HTERT RPE-1 (cell line): ENCODE data around the gene HIF1A.

Experiments used
- in situ Hi-C: fragments of 300-500 bp; cut with MboI; formaldehyde crosslinking; loops from 4 replicates; pipeline ENCODE4 v1.14.3; 2020; ENCODE audit warnings: low sequenced_read_pairs

The HIF1A gene

GRCh38 chr14:61672796-61673195 lies 22.5 kb upstream of the HIF1A start:
- in situ Hi-C loops: no loop called here

GRCh38 chr14:61673305-61673704 lies 22.0 kb upstream of the HIF1A start:
- in situ Hi-C loops: no loop called here

- in situ Hi-C loops: no loop called here
These were observed 20.0 kb upstream of the HIF1A start for GRCh38 chr14:61675291-61675690.

- in situ Hi-C loops: no loop called here
These were observed 17.8 kb upstream of the HIF1A start for GRCh38 chr14:61677479-61677878.

GRCh38 chr14:61678975-61679374 lies 16.3 kb upstream of the HIF1A start:
- in situ Hi-C loops: no loop called here

- in situ Hi-C loops: no loop called here
These were observed 13.9 kb upstream of the HIF1A start for GRCh38 chr14:61681413-61681812.

GRCh38 chr14:61683108-61683507 lies 12.2 kb upstream of the HIF1A start:
- in situ Hi-C loops: no loop called here

- in situ Hi-C loops: no loop called here
These were observed 5.3 kb upstream of the HIF1A start for GRCh38 chr14:61690039-61690438.

GRCh38 chr14:61690982-61691381 lies 4.3 kb upstream of the HIF1A start:
- in situ Hi-C loops: no loop called here

GRCh38 chr14:61691495-61691894 lies 3.8 kb upstream of the HIF1A start:
- in situ Hi-C loops: no loop called here

- in situ Hi-C loops: no loop called here
These were observed 1.3 kb upstream of the HIF1A start for GRCh38 chr14:61694039-61694438.

GRCh38 chr14:61695695-61696527 lies 598 bp downstream of the HIF1A start:
- in situ Hi-C loops: no loop called here

GRCh38 chr14:61696753-61697318 lies 1.5 kb downstream of the HIF1A start:
- in situ Hi-C loops: no loop called here

GRCh38 chr14:61698206-61698980 lies 3.1 kb downstream of the HIF1A start:
- in situ Hi-C loops: no loop called here

- in situ Hi-C loops: no loop called here
These were observed 3.7 kb downstream of the HIF1A start for GRCh38 chr14:61699027-61699426.

- in situ Hi-C loops: no loop called here
These were observed 5.0 kb downstream of the HIF1A start for GRCh38 chr14:61700104-61700886.

- in situ Hi-C loops: no loop called here
These were observed 6.6 kb downstream of the HIF1A start for GRCh38 chr14:61701946-61702345.

GRCh38 chr14:61703342-61704129 lies 8.2 kb downstream of the HIF1A start:
- in situ Hi-C loops: no loop called here

- in situ Hi-C loops: no loop called here
These were observed 9.2 kb downstream of the HIF1A start for GRCh38 chr14:61704554-61704953.

GRCh38 chr14:61705017-61705416 lies 9.7 kb downstream of the HIF1A start:
- in situ Hi-C loops: no loop called here
